DOHH2 (cell line): ENCODE data around the gene DIP2B.

Source experiments
- H3F3A ChIP-seq: fragments of 200-600 bp; sonication (generic), shearing (Covaris generic); 2 replicates; pipeline ENCODE4 v1.6.0; 2016; ENCODE audit warnings: antibody characterized with exemption, mild to moderate bottlenecking; ENCODE audit not compliant: control insufficient read depth, insufficient read depth
- H3K27ac ChIP-seq: fragments of 200-600 bp; sonication (generic); 2 replicates; pipeline ENCODE4 v1.5.1; 2014; ENCODE audit warnings: low read depth, mild to moderate bottlenecking, low read length, moderate library complexity
- H3K27me3 ChIP-seq: fragments of 200-600 bp; sonication (generic); 2 replicates; pipeline ENCODE4 v1.6.1; 2014; ENCODE audit warnings: mild to moderate bottlenecking, low read length, mixed read lengths; ENCODE audit not compliant: control insufficient read depth
- H3K36me3 ChIP-seq: fragments of 200-600 bp; sonication (generic); 2 replicates; pipeline ENCODE4 v1.6.1; 2014; ENCODE audit warnings: mild to moderate bottlenecking, low read length, moderate library complexity, mixed read lengths; ENCODE audit not compliant: control insufficient read depth
- H3K4me1 ChIP-seq: fragments of 200-600 bp; sonication (generic); 2 replicates; pipeline ENCODE4 v1.6.1; 2014; ENCODE audit warnings: mild to moderate bottlenecking, low read length, mixed read lengths; ENCODE audit not compliant: control insufficient read depth
- H3K4me2 ChIP-seq: fragments of 200-600 bp; sonication (generic); 2 replicates; pipeline ENCODE4 v1.6.0; 2014; ENCODE audit warnings: mild to moderate bottlenecking, low read length, moderate library complexity
- H3K4me3 ChIP-seq: fragments of 200-600 bp; sonication (generic); 2 replicates; pipeline ENCODE4 v1.5.1; 2014; ENCODE audit warnings: mild to moderate bottlenecking, low read length, mixed read lengths
- H3K79me2 ChIP-seq: fragments of 200-600 bp; sonication (generic); 2 replicates; pipeline ENCODE4 v1.6.1; 2014; ENCODE audit warnings: mild to moderate bottlenecking, low read length, mixed read lengths; ENCODE audit not compliant: control insufficient read depth
- H3K9me2 ChIP-seq: fragments of 200-600 bp; sonication (generic); replicated peaks from 2 replicates; pipeline ENCODE4 v1.6.1; 2014; ENCODE audit warnings: mild to moderate bottlenecking, low read length, mixed read lengths; ENCODE audit not compliant: control insufficient read depth
- H3K9me3 ChIP-seq: fragments of 200-600 bp; sonication (generic); 2 replicates; pipeline ENCODE4 v1.6.1; 2014; ENCODE audit warnings: antibody characterized with exemption, low read length, mixed read lengths; ENCODE audit not compliant: control insufficient read depth, insufficient read depth
- H4K20me1 ChIP-seq: fragments of 200-600 bp; sonication (generic); 2 replicates; pipeline ENCODE4 v1.6.0; 2014; ENCODE audit warnings: low read depth, mild to moderate bottlenecking, antibody characterized with exemption, low read length, moderate library complexity; ENCODE audit not compliant: control insufficient read depth, insufficient read depth
- CTCF ChIP-seq: fragments of 200-600 bp; sonication (generic); IDR thresholded peaks from one replicate; pipeline ENCODE4 v1.5.1; 2014; ENCODE audit warnings: antibody characterized with exemption, mild to moderate bottlenecking, low read depth, low read length; ENCODE audit not compliant: poor library complexity, severe bottlenecking
- EZH2phosphoT487 ChIP-seq: fragments of 200-600 bp; sonication (generic); IDR thresholded peaks from 2 replicates; pipeline ENCODE4 v1.6.1; 2017; ENCODE audit warnings: borderline replicate concordance, mild to moderate bottlenecking, antibody characterized with exemption, low read length, moderate library complexity, mixed read lengths

The DIP2B gene

GRCh38 chr12:50504798-50505674 lies at the start of gene DIP2B:
TSS of gene DIP2B (plus strand) at chr12:50504985. CDS start at chr12:50505141, 156 bp downstream.
- Histone ChIP-seq H3K4me3 (peak within 1 kb of the TSS; percentile 79), H3K9me2 (no peaks in the 10 kb centered on the region), H3K79me2 (peaks cover 47% of the 10 kb centered on the region), H3K27ac (peak within 1 kb of the TSS; percentile 13; the same call in 1 of the 2 replicates), H3K27me3 (no peaks in the 10 kb centered on the region), H3K4me2 (peak within 1 kb of the TSS; percentile 84), H3F3A (peaks cover 5% of the 10 kb centered on the region; the same call in 1 of the 2 replicates), H4K20me1 (peaks cover 20% of the 10 kb centered on the region; the same call in 1 of the 2 replicates), H3K9me3 (no peaks in the 10 kb centered on the region), H3K36me3 (no peaks in the 10 kb centered on the region), H3K4me1 (peaks cover 20% of the 10 kb centered on the region)
- peak; percentile 75 for TF ChIP-seq CTCF
- no peak for TF ChIP-seq EZH2phosphoT487

- Histone ChIP-seq H3K4me1 (no peaks in the 10 kb centered on the region), H4K20me1 (no peaks in the 10 kb centered on the region), H3F3A (no peaks in the 10 kb centered on the region), H3K36me3 (peaks cover 64% of the 10 kb centered on the region), H3K4me2 (no peak overlapping the region), H3K27ac (no peak overlapping the region), H3K9me2 (no peaks in the 10 kb centered on the region), H3K4me3 (no peak overlapping the region), H3K79me2 (no peaks in the 10 kb centered on the region), H3K27me3 (no peaks in the 10 kb centered on the region), H3K9me3 (no peaks in the 10 kb centered on the region)
- TF ChIP-seq EZH2phosphoT487: no peak
- no peak for TF ChIP-seq CTCF
Measured at GRCh38 chr12:50458606-50459005, 46.2 kb upstream of the DIP2B start.

- H3K36me3 ChIP-seq: peaks cover 73% of the 10 kb centered on the region
Measured at GRCh38 chr12:50467439-50467838, 37.3 kb upstream of the DIP2B start.

More at GRCh38 chr12:50467439-50467838, 37.3 kb upstream of the DIP2B start:
- no peaks in the 10 kb centered on the region for H3K9me2 ChIP-seq
- H4K20me1 ChIP-seq: no peaks in the 10 kb centered on the region
- no peaks in the 10 kb centered on the region for H3K27me3 ChIP-seq
- TF ChIP-seq EZH2phosphoT487 (no peak), CTCF (no peak)
- H3K27ac ChIP-seq: no peak overlapping the region
- H3K9me3 ChIP-seq: no peaks in the 10 kb centered on the region
- no peaks in the 10 kb centered on the region for H3K79me2 ChIP-seq
- H3F3A ChIP-seq: peaks cover 5% of the 10 kb centered on the region
- no peak overlapping the region for H3K4me3 ChIP-seq
- no peaks in the 10 kb centered on the region for H3K4me1 ChIP-seq
- H3K4me2 ChIP-seq: no peak overlapping the region
